Upper lobe of right lung (tissue), 1 donor: Measurements from ENCODE around the gene APBB1IP. TPM values are rescaled to one million over a fixed set of nuclear protein-coding genes. Genes with fewer than 3 reads are reported as not detected.
"Not testable (repeated sequence)": the region's sequence is repeated elsewhere in the genome, so short reads cannot be mapped to it uniquely, and the experiment has no call there.

Experiments used
- ATAC-seq: fragments of 200-7000 bp; cut with Tn5 transposase; one replicate; pipeline ENCODE4 v1.9.1; 2020; ENCODE audit warnings: mild to moderate bottlenecking, moderate library complexity
- DNase-seq: peaks from one replicate; pipeline ENCODE4 v3.0.0-alpha.2; 2020
- H3K27ac ChIP-seq: fragments of 200-600 bp; one replicate; pipeline ENCODE4 v1.8.0; 2022
- H3K27me3 ChIP-seq: fragments of 200-600 bp; one replicate; pipeline ENCODE4 v1.8.0; 2022; ENCODE audit warnings: mild to moderate bottlenecking
- H3K36me3 ChIP-seq: fragments of 200-600 bp; one replicate; pipeline ENCODE4 v1.8.0; 2022
- H3K4me1 ChIP-seq: fragments of 200-600 bp; one replicate; pipeline ENCODE4 v1.8.0; 2022
- H3K4me3 ChIP-seq: fragments of 200-600 bp; one replicate; pipeline ENCODE4 v1.8.0; 2022; ENCODE audit warnings: mild to moderate bottlenecking
- H3K9me3 ChIP-seq: fragments of 200-600 bp; one replicate; pipeline ENCODE4 v1.8.0; 2022
- intact Hi-C: fragments of 100-400 bp; cut with DNase I; formaldehyde crosslinking; loops from one replicate; pipeline ENCODE4 v1.11.0; 2022
- total RNA-seq: library from RNA; stranded (reverse); fragmentation: NEBNext Ultra II Directional; extraction: Animal tissue kit (Norgen Biotek cat#: 25700); gene quantifications from one replicate; pipeline ENCODE4 v1.2.1, GENCODE V29; 2021
- TF ChIP-seq, protein P1 (sequence below): fragments of 200-600 bp; IDR thresholded peaks from one replicate; pipeline ENCODE4 v1.8.0; 2022; ENCODE audit warnings: antibody characterized with exemption
- donor health status: DM: no; HTN: yes; CAD: no; lungs with severe emphysema.

APBB1IP gene
- total RNA-seq, 1 donor from 2014 or later, result 19.2 TPM

- no peak overlapping the region for H3K27ac ChIP-seq
- ATAC-seq, result no peak
Measured at GRCh38 chr10:26474026-26474425, 35.9 kb downstream of the APBB1IP start.

DNA sequence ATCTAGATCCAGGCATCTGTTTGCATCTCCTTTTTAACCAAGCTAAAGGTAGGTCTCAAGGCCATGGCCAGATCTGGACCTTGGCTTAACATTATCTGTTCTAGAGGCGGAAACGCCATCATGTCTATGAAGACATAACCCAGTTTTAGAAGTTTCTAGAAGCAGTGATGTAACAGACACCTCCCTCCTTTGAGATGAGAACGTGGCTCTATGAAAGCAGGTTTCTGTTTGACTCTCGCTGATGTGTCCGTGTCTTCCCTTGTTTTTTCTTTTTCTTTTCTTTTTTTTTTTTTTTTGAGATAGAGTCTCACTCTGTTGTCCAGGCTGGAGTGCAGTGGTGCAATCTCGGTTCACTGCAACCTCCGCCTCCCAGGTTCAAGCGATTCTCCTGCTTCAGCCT lies 36.7 kb downstream of the APBB1IP start:
- H3K9me3 ChIP-seq, intact Hi-C loops, ATAC-seq, DNase-seq, H3K4me1 ChIP-seq, H3K27me3 ChIP-seq, H3K36me3 ChIP-seq, H3K4me3 ChIP-seq: not testable (repeated sequence)
- peak overlapping the region; percentile 8 for H3K27ac ChIP-seq

More at GRCh38 chr10:26474026-26474425, 35.9 kb downstream of the APBB1IP start:
- Histone ChIP-seq H3K4me1 (no peaks in the 10 kb centered on the region), H3K27me3 (no peaks in the 10 kb centered on the region), H3K36me3 (no peaks in the 10 kb centered on the region), H3K9me3 (no peaks in the 10 kb centered on the region), H3K4me3 (no peak overlapping the region)
- TF ChIP-seq, protein P1, sequence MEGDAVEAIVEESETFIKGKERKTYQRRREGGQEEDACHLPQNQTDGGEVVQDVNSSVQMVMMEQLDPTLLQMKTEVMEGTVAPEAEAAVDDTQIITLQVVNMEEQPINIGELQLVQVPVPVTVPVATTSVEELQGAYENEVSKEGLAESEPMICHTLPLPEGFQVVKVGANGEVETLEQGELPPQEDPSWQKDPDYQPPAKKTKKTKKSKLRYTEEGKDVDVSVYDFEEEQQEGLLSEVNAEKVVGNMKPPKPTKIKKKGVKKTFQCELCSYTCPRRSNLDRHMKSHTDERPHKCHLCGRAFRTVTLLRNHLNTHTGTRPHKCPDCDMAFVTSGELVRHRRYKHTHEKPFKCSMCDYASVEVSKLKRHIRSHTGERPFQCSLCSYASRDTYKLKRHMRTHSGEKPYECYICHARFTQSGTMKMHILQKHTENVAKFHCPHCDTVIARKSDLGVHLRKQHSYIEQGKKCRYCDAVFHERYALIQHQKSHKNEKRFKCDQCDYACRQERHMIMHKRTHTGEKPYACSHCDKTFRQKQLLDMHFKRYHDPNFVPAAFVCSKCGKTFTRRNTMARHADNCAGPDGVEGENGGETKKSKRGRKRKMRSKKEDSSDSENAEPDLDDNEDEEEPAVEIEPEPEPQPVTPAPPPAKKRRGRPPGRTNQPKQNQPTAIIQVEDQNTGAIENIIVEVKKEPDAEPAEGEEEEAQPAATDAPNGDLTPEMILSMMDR, result no peak
- DNase-seq, result no peak
- intact Hi-C loops, result no loop called here

DNA sequence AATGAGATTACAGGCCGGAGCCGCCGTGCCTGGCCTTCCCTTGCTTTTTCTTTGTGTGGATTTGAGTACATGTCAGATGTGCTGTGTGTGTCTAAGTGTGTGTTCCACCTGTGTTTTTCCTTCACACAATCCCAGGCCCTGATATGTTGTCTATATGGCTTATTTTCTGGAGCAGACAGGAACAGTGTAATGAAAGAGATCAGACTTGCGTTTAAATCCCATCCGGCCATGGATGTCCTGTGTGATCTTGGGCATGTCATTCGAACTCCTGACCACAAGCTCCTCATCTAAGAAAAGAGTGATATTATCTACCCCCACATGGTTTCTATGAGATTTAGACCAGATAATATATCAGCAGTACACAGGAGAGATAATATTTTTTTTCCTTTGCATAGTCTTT lies 37.2 kb downstream of the APBB1IP start:
- H3K9me3 ChIP-seq, result no peaks in the 10 kb centered on the region
- H3K36me3 ChIP-seq, result no peaks in the 10 kb centered on the region
- H3K4me3 ChIP-seq, result no peak overlapping the region
- no peaks in the 10 kb centered on the region for H3K27me3 ChIP-seq
- peaks cover 4% of the 10 kb centered on the region for H3K4me1 ChIP-seq
- ATAC-seq (no peak), DNase-seq (no peak)
- TF ChIP-seq, protein P1, result no peak
- intact Hi-C loops, result no loop called here
- no peak overlapping the region for H3K27ac ChIP-seq

DNA sequence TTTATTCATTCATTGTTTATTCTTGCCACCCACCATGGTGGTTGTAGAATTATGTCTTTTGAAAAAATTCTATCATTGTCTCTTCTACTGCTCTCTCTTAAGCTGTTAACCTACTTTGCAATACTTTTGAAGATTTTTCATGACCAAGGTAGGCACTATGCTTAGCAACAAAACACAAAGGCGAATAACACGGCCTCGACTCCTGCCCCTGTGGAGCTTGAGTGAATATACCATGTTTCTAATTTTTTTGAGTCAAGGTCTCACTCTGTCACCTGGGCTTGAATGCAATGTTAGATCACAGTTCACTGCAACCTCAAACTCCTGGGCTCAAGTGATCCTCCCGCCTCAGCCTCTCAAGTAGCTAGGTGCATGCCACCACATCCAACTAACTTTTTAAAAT lies 39.4 kb downstream of the APBB1IP start:
- TF ChIP-seq, protein P1, result no peak
- intact Hi-C loops, result no loop called here
- no peaks in the 10 kb centered on the region for H3K9me3 ChIP-seq
- no peaks in the 10 kb centered on the region for H3K27me3 ChIP-seq
- no peak overlapping the region for H3K4me3 ChIP-seq
- H3K4me1 ChIP-seq, result peaks cover 12% of the 10 kb centered on the region
- no peak overlapping the region for H3K27ac ChIP-seq
- DNase-seq (no peak), ATAC-seq (no peak)
- H3K36me3 ChIP-seq, result no peaks in the 10 kb centered on the region

DNA sequence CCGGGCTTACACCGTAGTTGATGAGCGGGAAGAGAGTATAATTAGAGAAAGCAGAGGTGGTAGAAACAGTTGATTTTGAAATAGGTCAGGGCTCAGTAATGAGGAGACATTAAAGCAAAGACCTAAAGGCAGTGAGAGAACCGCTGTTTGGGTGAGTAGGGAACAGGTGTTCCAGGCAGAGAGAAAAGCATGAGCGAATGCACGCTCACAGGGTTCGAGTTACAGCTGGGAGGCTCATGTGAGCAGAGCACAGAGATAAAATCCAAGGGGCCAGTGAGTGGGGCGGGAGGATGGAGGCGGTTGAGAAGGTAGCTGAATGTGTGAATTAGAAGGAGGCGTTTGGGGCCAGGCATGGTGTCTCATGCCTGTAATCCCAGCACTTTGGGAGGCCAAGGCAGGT lies 39.9 kb downstream of the APBB1IP start:
- no peak for DNase-seq
- H3K27me3 ChIP-seq, result no peaks in the 10 kb centered on the region
- ATAC-seq, result no peak
- H3K27ac ChIP-seq, result no peak overlapping the region
- H3K36me3 ChIP-seq, result no peaks in the 10 kb centered on the region
- intact Hi-C loops, result no loop called here
- no peak overlapping the region for H3K4me3 ChIP-seq
- peaks cover 16% of the 10 kb centered on the region for H3K4me1 ChIP-seq
- no peaks in the 10 kb centered on the region for H3K9me3 ChIP-seq
- TF ChIP-seq, protein P1, result no peak

DNA sequence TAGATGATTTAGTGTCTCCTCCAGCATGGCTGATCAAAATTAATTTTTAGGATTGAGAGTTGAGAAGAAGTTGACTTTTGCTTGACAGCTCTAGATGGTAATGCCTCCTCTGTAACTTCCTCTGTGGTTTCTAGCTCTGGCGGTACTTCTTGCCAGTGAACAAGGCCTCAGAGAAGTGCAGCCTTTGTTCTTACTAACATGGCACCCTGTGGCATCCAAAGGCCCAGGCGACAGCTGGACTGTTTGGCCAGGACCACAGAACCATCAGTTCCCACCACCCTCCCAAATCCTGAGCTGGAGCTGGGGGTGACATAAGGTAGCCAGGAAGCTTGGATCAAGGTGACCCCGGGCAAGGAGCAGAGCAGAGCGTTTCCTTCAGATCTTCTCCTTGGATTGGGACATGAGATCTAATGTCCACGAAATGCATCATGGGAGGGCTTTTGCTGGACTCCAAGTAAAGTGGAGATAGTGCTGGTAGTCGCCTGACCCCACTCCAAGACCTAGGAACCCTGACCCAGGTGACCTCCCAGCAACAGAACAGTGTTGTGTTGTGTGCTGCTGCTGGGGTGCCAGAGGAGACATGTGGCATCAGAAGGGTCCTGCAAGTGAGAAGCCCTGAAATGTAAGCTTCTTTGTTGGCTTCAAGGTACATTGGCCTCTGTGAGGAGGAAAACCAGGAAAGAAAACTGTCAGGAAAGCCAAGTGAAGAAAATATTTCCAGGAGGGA lies 41.8 kb downstream of the APBB1IP start:
- intact Hi-C loops, result no loop called here

More for the DNA sequence above, 41.8 kb downstream of the APBB1IP start:
- H3K27me3 ChIP-seq, result no peaks in the 10 kb centered on the region
- TF ChIP-seq, protein P1, result no peak
- H3K9me3 ChIP-seq, result no peaks in the 10 kb centered on the region
- peak; percentile 71 for ATAC-seq
- DNase-seq, result no peak
- H3K36me3 ChIP-seq, result no peaks in the 10 kb centered on the region
- peaks cover 17% of the 10 kb centered on the region for H3K4me1 ChIP-seq
- H3K4me3 ChIP-seq, result no peak overlapping the region
- peak overlapping the region; percentile 5 for H3K27ac ChIP-seq
